GM23338 (cell line): ENCODE results near the gene FUNDC1. TPM values are rescaled to one million over a fixed set of nuclear protein-coding genes. Genes with fewer than 3 reads are reported as not detected.

Experiments
- ATAC-seq: fragments of 200-7000 bp; cut with Tn5 transposase; 3 replicates; pipeline ENCODE4 v1.9.1; 2020
- DNase-seq: peaks from one replicate; pipeline ENCODE4 v3.0.0-alpha.2; 2015; ENCODE audit warnings: low spot score
- H2AFZ ChIP-seq: fragments of 200-600 bp; sonication (generic); 2 replicates; pipeline ENCODE4 v1.8.0; 2016; ENCODE audit warnings: antibody characterized with exemption, mild to moderate bottlenecking, moderate library complexity
- H3F3A ChIP-seq: fragments of 200-600 bp; sonication (generic); replicated peaks from 2 replicates; pipeline ENCODE4 v1.8.0; 2017; ENCODE audit warnings: antibody characterized with exemption, mixed run types, low read depth
- H3K27ac ChIP-seq: fragments of 200-600 bp; sonication (generic); 2 replicates; pipeline ENCODE4 v1.6.1; 2016; ENCODE audit warnings: low read depth
- H3K27me3 ChIP-seq: fragments of 200-600 bp; sonication (generic); 2 replicates; pipeline ENCODE4 v1.8.0; 2016; ENCODE audit warnings: mild to moderate bottlenecking, mixed run types, moderate library complexity; ENCODE audit not compliant: insufficient read depth
- H3K36me3 ChIP-seq: fragments of 200-600 bp; sonication (generic); 2 replicates; pipeline ENCODE4 v1.8.0; 2016; ENCODE audit warnings: mild to moderate bottlenecking; ENCODE audit not compliant: insufficient read depth
- H3K4me1 ChIP-seq: fragments of 200-600 bp; sonication (generic); 2 replicates; pipeline ENCODE4 v1.8.0; 2016; ENCODE audit warnings: mild to moderate bottlenecking, moderate library complexity; ENCODE audit not compliant: insufficient read depth
- H3K4me2 ChIP-seq: fragments of 200-600 bp; sonication (generic); 2 replicates; pipeline ENCODE4 v1.7.1; 2017; ENCODE audit warnings: mixed run types
- H3K4me3 ChIP-seq: fragments of 200-600 bp; sonication (generic); 2 replicates; pipeline ENCODE4 v1.6.1; 2016; ENCODE audit warnings: mixed run types
- H3K79me2 ChIP-seq: fragments of 200-600 bp; sonication (generic); replicated peaks from 2 replicates; pipeline ENCODE4 v1.8.0; 2017; ENCODE audit warnings: mild to moderate bottlenecking; ENCODE audit not compliant: insufficient read depth
- H3K9me2 ChIP-seq: fragments of 200-600 bp; sonication (generic); 2 replicates; pipeline ENCODE4 v1.8.0; 2017; ENCODE audit not compliant: insufficient read depth
- H4K20me1 ChIP-seq: fragments of 200-600 bp; sonication (generic); replicated peaks from 2 replicates; pipeline ENCODE4 v1.8.0; 2017; ENCODE audit warnings: mild to moderate bottlenecking; ENCODE audit not compliant: insufficient read depth
- H3K27ac Mint-ChIP-seq: 2 replicates; pipeline ENCODE4 v1.8.0; 2020; ENCODE audit warnings: inconsistent platforms, mild to moderate bottlenecking, moderate library complexity, mixed read lengths
- H3K27me3 Mint-ChIP-seq: 3 replicates; pipeline ENCODE4 v1.8.0; 2022; ENCODE audit warnings: low read depth, mild to moderate bottlenecking, moderate library complexity, mixed read lengths, inconsistent platforms; ENCODE audit not compliant: insufficient read depth, poor library complexity
- H3K36me3 Mint-ChIP-seq: 3 replicates; pipeline ENCODE4 v1.8.0; 2021; ENCODE audit warnings: low read depth, mild to moderate bottlenecking, inconsistent platforms, moderate library complexity, mixed read lengths
- H3K4me1 Mint-ChIP-seq: 3 replicates; pipeline ENCODE4 v1.8.0; 2020; ENCODE audit warnings: mild to moderate bottlenecking, inconsistent platforms, mixed read lengths
- H3K4me3 Mint-ChIP-seq: 3 replicates; pipeline ENCODE4 v1.8.0; 2021; ENCODE audit warnings: moderate library complexity, mild to moderate bottlenecking, inconsistent platforms, mixed read lengths
- H3K9me3 Mint-ChIP-seq: 3 replicates; pipeline ENCODE4 v1.8.0; 2020; ENCODE audit warnings: moderate library complexity, mild to moderate bottlenecking, inconsistent platforms, mixed read lengths
- CREB1 ChIP-seq: fragments of 250-450 bp; sonication (Bioruptor Pico); IDR thresholded peaks from 2 replicates; pipeline ENCODE4 v1.5.0; 2020; ENCODE audit warnings: low read depth, mild to moderate bottlenecking, moderate library complexity
- CTCF ChIP-seq, 2 experiments: fragments of 200-600 bp in 1 of 2; sonication (generic) in 1 of 2; conservative IDR thresholded peaks; 2 replicates each; pipeline versions ENCODE4 v1.5.1 to v1.6.1; 2016 to 2017; ENCODE audit warnings: antibody characterized with exemption in 2 of 2, low read depth in 2 of 2, mild to moderate bottlenecking in 2 of 2, moderate library complexity in 1 of 2
- ETS1 ChIP-seq: IDR thresholded peaks from 2 replicates; pipeline ENCODE4 v1.6.1; 2016; ENCODE audit warnings: antibody characterized with exemption
- EZH2 ChIP-seq: fragments of 200-600 bp; sonication (generic); IDR thresholded peaks from one replicate; pipeline ENCODE4 v1.8.0; 2017; ENCODE audit warnings: antibody characterized with exemption, mild to moderate bottlenecking, low read depth; ENCODE audit not compliant: unreplicated experiment
- EZH2phosphoT487 ChIP-seq: fragments of 200-600 bp; sonication (generic); IDR thresholded peaks from one replicate; pipeline ENCODE4 v1.8.1; 2018; ENCODE audit warnings: antibody characterized with exemption; ENCODE audit not compliant: unreplicated experiment
- JUNB ChIP-seq: IDR thresholded peaks from one replicate; pipeline ENCODE4 v1.6.1; 2016; ENCODE audit warnings: antibody characterized with exemption; ENCODE audit not compliant: unreplicated experiment
- POLR2AphosphoS5 ChIP-seq: IDR thresholded peaks from 2 replicates; pipeline ENCODE4 v1.6.1; 2016; ENCODE audit warnings: antibody characterized with exemption, low read depth
- REST ChIP-seq: IDR thresholded peaks from one replicate; pipeline ENCODE4 v1.6.1; 2018; ENCODE audit warnings: antibody characterized with exemption; ENCODE audit not compliant: unreplicated experiment
- STAT1 ChIP-seq: IDR thresholded peaks from one replicate; pipeline ENCODE4 v1.6.1; 2016; ENCODE audit warnings: antibody characterized with exemption; ENCODE audit not compliant: unreplicated experiment
- ZNF114 ChIP-seq: fragments of 250-450 bp; sonication (Bioruptor Pico); IDR thresholded peaks from 2 replicates; pipeline ENCODE4 v1.5.0; 2020; ENCODE audit warnings: mild to moderate bottlenecking, moderate library complexity
- ZNF331 ChIP-seq: fragments of 250-450 bp; sonication (Bioruptor Pico); IDR thresholded peaks from 2 replicates; pipeline ENCODE4 v1.5.0; 2020; ENCODE audit warnings: low read depth, mild to moderate bottlenecking, moderate library complexity
- ZNF462 ChIP-seq: fragments of 250-450 bp; sonication (Bioruptor Pico); IDR thresholded peaks from 2 replicates; pipeline ENCODE4 v1.5.0; 2020; ENCODE audit warnings: mild to moderate bottlenecking, moderate library complexity
- polyA plus RNA-seq: library from polyadenylated mRNA; unstranded; fragments of >200 nt; fragmentation: Nextera tagmentation; extraction: Ambion mirVana; gene quantifications from 2 replicates; pipeline ENCODE4 v1.2.1, GENCODE V29; 2016
- total RNA-seq: library from RNA; depleted of rRNA; stranded (reverse); fragments of >200 nt; shearing (Covaris generic); gene quantifications from 2 replicates; pipeline ENCODE4 v1.2.3, GENCODE V29; 2014

Gene FUNDC1
- total and polyA plus RNA-seq, 2 experiments from 2014 or later, result 10.0 to 44.0 TPM

GRCh38 chrX:44542567-44543325 is at the start of gene FUNDC1 (continued):
- TF ChIP-seq ZNF331 (CRISPR knock-in tag), result no peak

GRCh38 chrX:44585866-44586265 is 43.2 kb upstream of the FUNDC1 start:
- no peak overlapping the region for H3K4me3 ChIP-seq
- H4K20me1 ChIP-seq, result no peaks in the 10 kb centered on the region
- no peaks in the 10 kb centered on the region for H3F3A ChIP-seq
- peaks cover 4% of the 10 kb centered on the region; the same call in 2 of the 3 replicates for H3K9me3 Mint-ChIP-seq
- no peak overlapping the region for H2AFZ ChIP-seq
- no peaks in the 10 kb centered on the region for H3K4me1 Mint-ChIP-seq
- H3K79me2 ChIP-seq, result no peaks in the 10 kb centered on the region
- H3K4me1 ChIP-seq, result no peaks in the 10 kb centered on the region
- H3K27me3 Mint-ChIP-seq, result peaks cover 2% of the 10 kb centered on the region
- no peak overlapping the region for H3K4me3 Mint-ChIP-seq
- peaks cover 8% of the 10 kb centered on the region for H3K36me3 Mint-ChIP-seq
- no peaks in the 10 kb centered on the region for H3K27me3 ChIP-seq
- no peaks in the 10 kb centered on the region for H3K36me3 ChIP-seq
- H3K4me2 ChIP-seq, result no peak overlapping the region
- H3K27ac ChIP-seq, result no peak overlapping the region
- DNase-seq (no peak), ATAC-seq (no peak)
- H3K9me2 ChIP-seq, result no peaks in the 10 kb centered on the region
- H3K27ac Mint-ChIP-seq, result no peak overlapping the region
- TF ChIP-seq ZNF462 (CRISPR knock-in tag) (no peak), EZH2phosphoT487 (no peak), STAT1 (no peak), EZH2 (no peak), REST (no peak), ETS1 (no peak), ZNF331 (CRISPR knock-in tag) (no peak), JUNB (no peak), POLR2AphosphoS5 (no peak), ZNF114 (CRISPR knock-in tag) (no peak), CTCF (conservative IDR thresholded peaks at IDR 0.05; ENCODE audit: low read depth in 2 of 2) (no peak), CREB1 (no peak)
